SU-DHL-6 (cell line): ENCODE measurements around the gene SCN4A.

Experiments used
- H2AFZ ChIP-seq: fragments of 200-600 bp; sonication (generic); 2 replicates; pipeline ENCODE4 v1.6.1; 2014; ENCODE audit warnings: low read depth, mild to moderate bottlenecking, moderate library complexity, mixed read lengths, antibody characterized with exemption, low read length; ENCODE audit not compliant: severe bottlenecking
- H3F3A ChIP-seq: fragments of 200-600 bp; shearing (Covaris generic); 2 replicates; pipeline ENCODE4 v1.6.0; 2016; ENCODE audit warnings: antibody characterized with exemption, mild to moderate bottlenecking; ENCODE audit not compliant: insufficient read depth
- H3K27ac ChIP-seq: fragments of 200-600 bp; sonication (generic); 2 replicates; pipeline ENCODE4 v1.5.1; 2016; ENCODE audit warnings: low read depth, mild to moderate bottlenecking, low read length, moderate library complexity, mixed read lengths
- H3K27me3 ChIP-seq: fragments of 200-600 bp; sonication (generic), shearing (Covaris generic); 2 replicates; pipeline ENCODE4 v1.6.0; 2014; ENCODE audit warnings: mild to moderate bottlenecking, low read length
- H3K36me3 ChIP-seq: fragments of 200-600 bp; sonication (generic); 2 replicates; pipeline ENCODE4 v1.6.1; 2014; ENCODE audit warnings: mild to moderate bottlenecking, low read length, mixed read lengths
- H3K4me2 ChIP-seq: fragments of 300-600, 200-600 bp; shearing (Covaris generic), sonication (generic); 2 replicates; pipeline ENCODE4 v1.6.0; 2014; ENCODE audit warnings: low read length, low read depth, mild to moderate bottlenecking; ENCODE audit not compliant: poor library complexity, severe bottlenecking
- H3K4me3 ChIP-seq: fragments of 200-600 bp; sonication (generic); 2 replicates; pipeline ENCODE4 v1.5.1; 2014; ENCODE audit warnings: antibody characterized with exemption, low read length, mild to moderate bottlenecking, mixed read lengths; ENCODE audit not compliant: insufficient read depth, poor library complexity, severe bottlenecking
- H3K79me2 ChIP-seq: fragments of 200-600 bp; sonication (generic); 2 replicates; pipeline ENCODE4 v1.6.1; 2014; ENCODE audit warnings: mild to moderate bottlenecking, low read length, moderate library complexity; ENCODE audit not compliant: insufficient read depth
- H3K9ac ChIP-seq: fragments of 200-600 bp; sonication (generic); 2 replicates; pipeline ENCODE4 v1.7.0; 2014; ENCODE audit warnings: mild to moderate bottlenecking, low read length
- H3K9me2 ChIP-seq: fragments of 200-600 bp; sonication (generic); replicated peaks from 2 replicates; pipeline ENCODE4 v1.6.1; 2014; ENCODE audit warnings: low read length; ENCODE audit not compliant: insufficient read depth
- H3K9me3 ChIP-seq: fragments of 200-600 bp; sonication (generic); 2 replicates; pipeline ENCODE4 v1.6.1; 2014; ENCODE audit warnings: low read length, mixed read lengths; ENCODE audit not compliant: insufficient read depth
- H4K20me1 ChIP-seq: fragments of 200-600 bp; sonication (generic); 2 replicates; pipeline ENCODE4 v1.6.1; 2014; ENCODE audit warnings: low read depth, mild to moderate bottlenecking, antibody characterized with exemption, low read length, moderate library complexity, mixed read lengths
- EZH2phosphoT487 ChIP-seq: fragments of 200-600 bp; sonication (generic), shearing (Covaris generic); conservative IDR thresholded peaks from 2 replicates; pipeline ENCODE4 v1.6.1; 2018; ENCODE audit warnings: mild to moderate bottlenecking, antibody characterized with exemption, low read length, moderate library complexity, mixed read lengths
- TF ChIP-seq, protein P1 (sequence below): fragments of 200-600 bp; sonication (generic); IDR thresholded peaks from one replicate; pipeline ENCODE4 v1.5.1; 2017; ENCODE audit warnings: antibody characterized with exemption, mild to moderate bottlenecking, low read length, moderate library complexity; ENCODE audit not compliant: insufficient read depth, poor library complexity, severe bottlenecking

Gene SCN4A

DNA sequence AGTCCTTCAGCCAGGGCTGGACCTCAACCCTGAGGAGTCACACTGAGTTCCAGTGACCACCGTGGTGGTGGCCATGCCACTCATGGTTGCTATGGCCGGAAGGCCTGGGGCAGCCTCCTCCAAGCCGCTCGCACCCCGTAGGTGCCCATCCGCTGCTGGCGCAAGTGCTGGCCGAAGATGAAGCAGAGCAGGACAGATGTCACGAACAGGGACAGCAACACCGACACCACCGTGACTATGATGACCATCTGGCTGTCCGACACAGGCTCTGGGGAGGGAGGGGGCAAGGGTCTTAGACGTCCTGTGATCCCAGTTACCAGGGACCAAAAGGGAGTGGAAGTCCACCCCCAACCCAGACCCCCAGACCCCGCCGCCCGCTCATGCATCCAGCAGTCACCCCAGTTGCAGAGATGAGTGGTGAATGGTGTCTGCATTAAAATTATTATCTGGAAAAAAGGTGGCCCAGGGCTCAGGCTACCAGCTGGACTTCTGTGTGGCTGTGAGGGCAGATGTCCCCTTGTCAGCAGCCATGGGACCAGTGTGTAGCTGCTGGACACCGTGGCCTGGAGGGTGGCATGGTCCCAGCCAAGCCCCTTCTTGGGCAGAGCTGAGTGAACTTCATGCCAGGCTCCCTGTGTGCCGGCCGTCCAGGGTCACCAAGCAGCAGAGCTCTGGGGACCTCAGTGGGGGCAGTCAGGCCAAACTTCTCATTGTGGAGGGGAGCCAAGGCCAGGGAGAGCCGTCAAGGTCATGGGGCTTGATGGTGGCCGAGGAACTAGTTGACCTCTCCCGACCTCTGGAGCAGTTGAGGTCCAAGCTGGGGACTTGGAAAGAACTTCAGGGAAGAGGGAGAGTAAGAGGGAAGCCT lies 30.2 kb upstream of the SCN4A start:
- no peaks in the 10 kb centered on the region for H3K9me3 ChIP-seq
- H3K9ac ChIP-seq: no peak overlapping the region

DNA sequence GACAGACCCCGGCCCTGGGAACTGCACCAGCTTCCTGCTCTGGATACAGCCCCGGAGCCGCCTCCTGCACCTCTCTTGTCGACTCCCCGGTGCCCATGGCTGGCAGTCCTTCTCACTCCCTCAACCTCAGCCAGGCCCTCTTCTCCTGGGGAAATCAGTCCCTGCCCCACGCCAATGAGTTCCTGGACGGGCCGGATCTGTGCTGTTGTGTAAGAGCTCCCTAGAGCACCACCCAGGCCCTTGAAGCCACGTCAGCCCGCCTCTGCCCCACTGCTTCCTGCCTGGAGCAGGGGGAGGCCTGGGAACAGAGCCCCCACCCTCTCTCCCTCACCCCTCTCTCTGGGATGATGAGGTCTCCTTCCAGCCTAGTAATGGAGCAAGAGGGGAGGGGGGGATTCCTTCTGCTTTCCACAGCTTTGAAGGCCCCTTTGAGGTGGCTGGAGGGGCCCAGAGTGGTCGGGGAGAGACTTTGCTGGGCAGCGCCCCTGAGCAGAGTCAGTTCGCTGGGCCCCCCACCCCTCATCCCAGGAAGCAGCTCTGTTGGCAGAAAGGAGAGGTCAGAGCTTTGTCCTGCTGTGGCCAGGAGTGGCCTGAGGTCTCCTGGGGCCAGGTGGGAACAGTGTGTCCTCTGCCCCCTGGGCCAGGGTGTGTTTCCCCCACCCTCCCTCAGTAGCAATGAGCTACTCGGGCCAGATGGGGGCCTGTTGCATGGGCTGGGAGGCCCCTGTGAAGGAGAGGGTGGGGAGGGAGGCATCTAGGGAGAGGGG lies 29.2 kb upstream of the SCN4A start:
- H3K4me2 ChIP-seq: no peak overlapping the region
- no peaks in the 10 kb centered on the region for H3K36me3 ChIP-seq
- no peak overlapping the region for H2AFZ ChIP-seq
- no peaks in the 10 kb centered on the region for H3K79me2 ChIP-seq
- H3K27me3 ChIP-seq: no peaks in the 10 kb centered on the region
- no peak overlapping the region for H3K9ac ChIP-seq
- no peaks in the 10 kb centered on the region for H3K9me2 ChIP-seq
- TF ChIP-seq, protein P1, sequence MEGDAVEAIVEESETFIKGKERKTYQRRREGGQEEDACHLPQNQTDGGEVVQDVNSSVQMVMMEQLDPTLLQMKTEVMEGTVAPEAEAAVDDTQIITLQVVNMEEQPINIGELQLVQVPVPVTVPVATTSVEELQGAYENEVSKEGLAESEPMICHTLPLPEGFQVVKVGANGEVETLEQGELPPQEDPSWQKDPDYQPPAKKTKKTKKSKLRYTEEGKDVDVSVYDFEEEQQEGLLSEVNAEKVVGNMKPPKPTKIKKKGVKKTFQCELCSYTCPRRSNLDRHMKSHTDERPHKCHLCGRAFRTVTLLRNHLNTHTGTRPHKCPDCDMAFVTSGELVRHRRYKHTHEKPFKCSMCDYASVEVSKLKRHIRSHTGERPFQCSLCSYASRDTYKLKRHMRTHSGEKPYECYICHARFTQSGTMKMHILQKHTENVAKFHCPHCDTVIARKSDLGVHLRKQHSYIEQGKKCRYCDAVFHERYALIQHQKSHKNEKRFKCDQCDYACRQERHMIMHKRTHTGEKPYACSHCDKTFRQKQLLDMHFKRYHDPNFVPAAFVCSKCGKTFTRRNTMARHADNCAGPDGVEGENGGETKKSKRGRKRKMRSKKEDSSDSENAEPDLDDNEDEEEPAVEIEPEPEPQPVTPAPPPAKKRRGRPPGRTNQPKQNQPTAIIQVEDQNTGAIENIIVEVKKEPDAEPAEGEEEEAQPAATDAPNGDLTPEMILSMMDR: no peak
- no peak for TF ChIP-seq EZH2phosphoT487
- H3F3A ChIP-seq: no peaks in the 10 kb centered on the region
- H3K9me3 ChIP-seq: no peaks in the 10 kb centered on the region
- H3K4me3 ChIP-seq: no peak overlapping the region
- H3K27ac ChIP-seq: no peak overlapping the region
- H4K20me1 ChIP-seq: no peaks in the 10 kb centered on the region

More for the DNA sequence above, 30.2 kb upstream of the SCN4A start:
- Histone ChIP-seq H3K36me3 (no peaks in the 10 kb centered on the region), H3K79me2 (no peaks in the 10 kb centered on the region; the same call in 1 of the 2 replicates), H3K9me2 (no peaks in the 10 kb centered on the region), H3K4me2 (no peak overlapping the region), H3F3A (no peaks in the 10 kb centered on the region), H2AFZ (no peak overlapping the region), H3K4me3 (no peak overlapping the region), H4K20me1 (no peaks in the 10 kb centered on the region), H3K27me3 (no peaks in the 10 kb centered on the region), H3K27ac (no peak overlapping the region)
- TF ChIP-seq, protein P1: no peak
- no peak for TF ChIP-seq EZH2phosphoT487

DNA sequence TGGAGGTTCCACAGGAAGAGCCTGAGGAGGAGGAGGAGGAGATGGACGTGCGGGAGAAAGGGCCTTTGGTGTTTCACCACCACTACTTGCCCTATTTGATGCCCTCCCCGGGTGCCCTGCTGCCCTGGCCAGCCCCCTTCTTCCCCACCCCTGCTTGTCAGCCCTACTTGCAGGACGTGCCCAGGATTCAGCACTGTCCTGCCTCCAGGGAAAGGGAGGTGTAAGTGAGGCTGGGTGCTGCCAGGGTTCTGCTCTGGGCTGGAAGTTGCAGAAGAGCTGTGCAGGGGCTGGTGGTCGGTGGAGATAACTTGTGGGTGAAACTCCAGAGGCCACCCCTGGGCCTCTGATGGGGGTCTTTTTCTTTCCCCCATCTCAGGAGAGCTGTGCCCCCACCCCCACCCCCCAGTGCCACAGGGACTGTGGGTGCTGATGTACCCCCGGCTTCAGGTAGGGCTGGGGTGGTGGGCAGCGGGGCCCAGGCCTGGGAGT lies 28.4 kb upstream of the SCN4A start:
- Histone ChIP-seq H3K27ac (no peak overlapping the region), H3K9me3 (no peaks in the 10 kb centered on the region), H3K9me2 (no peaks in the 10 kb centered on the region), H3K27me3 (no peaks in the 10 kb centered on the region), H3K79me2 (no peaks in the 10 kb centered on the region), H3K9ac (no peak overlapping the region), H3K4me2 (no peak overlapping the region), H2AFZ (no peak overlapping the region), H4K20me1 (no peaks in the 10 kb centered on the region), H3K4me3 (no peak overlapping the region), H3F3A (no peaks in the 10 kb centered on the region), H3K36me3 (no peaks in the 10 kb centered on the region)
- TF ChIP-seq EZH2phosphoT487: no peak
- TF ChIP-seq, protein P1: no peak
